ENCODE measurements around the gene RAD17.
"Not testable (repeated sequence)": the region's sequence is repeated elsewhere in the genome, so short reads cannot be mapped to it uniquely, and the experiment has no call there.

Gene RAD17

DNA sequence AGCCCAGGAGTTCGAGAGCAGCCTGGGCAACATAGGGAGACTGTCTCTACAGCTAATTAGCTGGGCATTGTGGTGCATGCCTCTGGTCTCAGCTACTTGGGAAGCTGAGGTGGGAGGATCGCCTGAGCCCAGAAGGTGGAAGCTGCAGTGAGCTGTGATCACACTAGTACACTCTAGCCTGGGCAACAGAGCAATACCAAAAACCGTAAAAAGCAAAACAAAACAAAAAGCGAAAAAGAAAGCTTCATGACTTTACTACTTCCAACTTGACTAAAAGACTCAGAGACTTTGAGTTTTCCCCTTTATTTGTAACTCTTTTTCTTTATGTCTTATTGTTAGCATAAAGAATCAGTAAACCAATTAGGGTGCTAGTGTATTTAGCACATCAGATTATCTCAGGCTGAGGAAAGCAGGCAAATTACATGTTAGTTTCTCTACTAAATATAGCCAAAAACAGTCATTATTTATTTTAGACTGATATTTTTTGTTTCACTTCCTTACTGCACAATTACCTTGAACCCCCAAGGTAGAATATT lies 5.4 kb downstream of the RAD17 start:
- no peak for DNase-seq

DNA sequence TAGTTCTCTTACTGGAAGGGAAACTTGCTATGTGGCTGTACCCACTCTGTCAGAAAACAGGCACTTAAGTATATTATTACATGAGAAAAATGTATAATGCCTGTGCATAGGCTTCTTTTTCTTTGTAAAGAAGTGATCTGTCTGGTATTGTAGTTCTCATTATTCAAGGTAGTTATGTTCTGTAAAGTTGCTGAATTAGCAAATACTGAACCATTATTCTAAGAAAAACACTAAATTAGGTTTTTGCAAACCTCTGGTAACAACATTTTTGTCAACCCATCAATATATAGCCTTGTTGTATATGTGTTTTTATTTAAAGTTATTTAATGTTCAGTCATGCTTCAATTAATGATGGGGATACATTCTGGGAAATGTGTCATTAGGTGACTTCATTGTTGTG lies 8.8 kb downstream of the RAD17 start:
- no peak for DNase-seq

DNA sequence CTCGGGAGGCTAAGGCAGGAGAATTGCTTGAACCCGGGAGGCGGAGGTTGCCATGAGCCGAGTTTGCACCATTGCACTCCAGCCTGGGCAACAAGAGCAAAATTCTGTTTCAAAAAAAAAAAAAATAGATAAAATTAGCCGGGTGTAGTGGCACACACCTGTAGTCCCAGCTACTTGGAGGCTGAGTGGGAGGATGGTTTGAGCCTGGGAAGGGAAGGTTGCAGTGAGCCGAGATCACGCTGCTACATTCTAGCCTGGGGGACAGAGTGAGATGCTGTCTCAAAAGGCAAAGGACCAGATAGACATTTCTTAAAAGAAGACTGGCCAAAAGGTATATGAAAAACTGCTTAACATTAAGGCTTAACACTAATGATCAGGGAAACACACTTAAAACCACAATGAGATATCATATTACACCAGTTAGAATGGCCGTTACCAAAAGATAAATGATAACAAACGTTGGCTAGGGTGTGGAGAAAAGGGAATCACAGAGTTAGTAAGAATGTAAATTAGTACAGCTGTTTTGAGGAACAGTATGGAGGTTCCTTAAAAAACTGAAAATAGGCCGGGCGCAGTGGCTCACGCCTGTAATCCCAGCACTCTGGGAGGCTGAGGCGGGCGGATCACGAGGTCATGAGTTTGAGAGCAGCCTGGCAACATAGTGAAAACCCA lies 35.2 kb downstream of the RAD17 start:
- DNase-seq, result no peak

GRCh38 chr5:69414885-69415583 lies 45.4 kb downstream of the RAD17 start, which contains the start of gene MARVELD2:
TSS of gene MARVELD2 (plus strand) at chr5:69415116. CDS start at chr5:69419386, 4,270 bp downstream.
- peak; percentile 25 for DNase-seq

GRCh38 chr5:69415584-69415958 lies 46.0 kb downstream of the RAD17 start:
- DNase-seq, result no peak

- no peak for DNase-seq
Measured at GRCh38 chr5:69416180-69416579, 46.6 kb downstream of the RAD17 start.

- no peak for DNase-seq
Measured at GRCh38 chr5:69416699-69417098, 47.1 kb downstream of the RAD17 start.

DNA sequence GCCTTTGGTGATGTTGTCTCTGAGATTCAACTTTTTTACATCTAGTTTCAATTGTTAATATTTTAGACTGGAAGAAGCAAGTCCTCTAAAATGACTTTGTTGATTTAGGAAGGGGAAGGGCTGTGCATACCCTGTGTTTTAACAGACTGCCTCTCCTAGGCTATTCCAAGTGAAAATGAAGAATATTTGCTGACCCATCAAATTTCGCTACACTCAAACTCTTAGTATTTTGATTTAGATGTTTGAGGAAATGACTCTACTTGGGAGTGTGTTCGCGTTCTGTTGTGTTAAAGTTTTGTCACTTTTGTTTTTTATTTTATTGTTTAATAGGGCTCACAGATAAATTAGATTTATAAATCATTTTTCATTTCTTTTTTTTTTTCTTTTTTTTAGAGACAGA lies 48.9 kb downstream of the RAD17 start:
- no peak for DNase-seq

GRCh38 chr5:69431424-69432303 lies 62.0 kb downstream of the RAD17 start:
- no peak for DNase-seq

DNA sequence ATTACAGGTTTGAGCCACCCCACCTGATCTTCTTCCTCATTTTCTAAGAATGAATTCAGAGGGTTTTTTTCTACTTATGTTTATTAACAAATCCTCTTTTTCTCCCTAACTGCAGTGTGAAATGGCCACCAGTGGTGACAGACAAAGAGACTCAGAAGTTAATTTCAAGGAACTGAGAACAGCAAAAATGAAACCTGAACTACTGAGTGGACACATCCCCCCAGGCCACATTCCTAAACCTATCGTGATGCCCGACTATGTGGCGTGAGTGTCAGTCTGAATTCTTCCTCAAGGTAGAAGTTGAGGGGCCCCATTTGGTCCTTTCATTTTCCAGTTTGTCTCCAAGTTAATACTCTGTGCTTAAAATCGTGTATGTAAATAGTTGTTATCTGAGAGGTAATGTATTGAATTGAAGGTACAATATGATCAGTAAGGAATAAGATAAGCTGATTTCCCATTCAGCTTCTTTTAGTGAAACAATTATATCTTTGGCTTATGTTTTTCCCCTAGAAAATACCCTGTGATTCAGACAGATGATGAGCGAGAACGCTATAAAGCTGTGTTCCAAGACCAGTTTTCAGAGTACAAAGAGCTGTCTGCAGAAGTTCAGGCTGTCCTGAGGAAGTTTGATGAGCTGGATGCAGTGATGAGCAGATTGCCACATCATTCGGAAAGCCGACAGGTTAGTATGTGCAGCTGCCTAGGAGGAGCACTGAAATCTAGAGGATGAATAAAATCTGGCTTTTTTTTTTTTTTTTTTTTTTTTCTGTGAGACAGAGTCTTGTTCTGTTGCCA lies 63.0 kb downstream of the RAD17 start:
- DNase-seq, result no peak

DNA sequence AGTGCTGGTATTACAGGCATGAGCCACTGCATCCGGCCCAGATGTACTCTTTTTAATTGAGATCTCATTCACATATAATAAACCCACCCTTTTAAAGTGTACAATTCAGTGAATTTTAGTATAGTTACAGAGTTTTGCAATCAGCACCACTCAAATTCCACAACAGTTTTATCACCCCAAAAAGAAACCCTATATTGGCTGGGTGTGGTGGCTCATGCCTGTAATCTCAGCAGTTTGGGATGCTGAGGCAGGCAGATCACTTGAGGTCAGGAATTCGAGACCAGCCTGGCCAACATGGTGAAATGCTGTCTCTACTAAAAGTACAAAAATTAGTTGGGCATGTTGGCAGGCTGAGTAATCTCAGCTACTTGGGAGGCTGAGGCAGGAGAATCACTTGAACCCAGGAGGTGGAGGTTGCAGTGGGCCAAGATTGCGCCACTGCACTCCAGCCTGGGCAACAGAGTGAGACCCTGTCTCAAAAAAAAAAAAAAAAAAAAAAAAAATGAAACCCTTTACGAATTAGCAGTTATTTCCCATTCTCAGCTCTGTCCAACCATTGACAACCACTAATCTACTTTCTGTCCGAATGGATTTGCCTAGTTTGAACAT lies 65.8 kb downstream of the RAD17 start:
- DNase-seq, result not testable (repeated sequence)

DNA sequence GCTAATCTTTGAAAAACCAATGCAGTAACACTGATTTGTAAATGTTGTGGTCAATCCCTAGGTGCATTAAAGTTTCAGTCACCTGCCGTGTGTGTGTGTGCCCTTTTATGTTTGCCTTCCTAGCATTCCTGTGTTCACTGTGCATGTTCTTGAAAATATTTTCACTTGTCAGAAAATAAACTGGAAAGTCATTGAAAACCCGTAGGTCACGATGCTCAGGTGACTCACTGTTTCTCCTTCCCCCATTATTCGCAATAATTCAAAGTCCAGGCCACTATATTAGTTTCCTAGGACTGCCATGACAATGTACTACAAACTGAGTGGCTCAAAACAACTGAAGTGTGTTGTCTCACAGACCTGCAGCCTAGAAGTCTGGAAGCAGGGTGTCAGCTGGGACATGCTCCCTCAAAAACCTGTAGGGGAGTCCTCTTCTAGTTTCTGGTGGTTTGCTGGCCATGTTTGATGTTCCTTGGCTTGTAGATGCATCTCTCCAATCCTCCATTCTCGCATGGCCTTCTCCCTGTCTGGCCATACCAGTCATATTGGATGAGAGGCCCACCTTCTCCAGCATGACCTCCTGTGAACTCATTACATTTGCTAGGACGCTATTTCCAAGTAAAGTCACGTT lies 74.6 kb downstream of the RAD17 start:
- DNase-seq, result no peak

DNA sequence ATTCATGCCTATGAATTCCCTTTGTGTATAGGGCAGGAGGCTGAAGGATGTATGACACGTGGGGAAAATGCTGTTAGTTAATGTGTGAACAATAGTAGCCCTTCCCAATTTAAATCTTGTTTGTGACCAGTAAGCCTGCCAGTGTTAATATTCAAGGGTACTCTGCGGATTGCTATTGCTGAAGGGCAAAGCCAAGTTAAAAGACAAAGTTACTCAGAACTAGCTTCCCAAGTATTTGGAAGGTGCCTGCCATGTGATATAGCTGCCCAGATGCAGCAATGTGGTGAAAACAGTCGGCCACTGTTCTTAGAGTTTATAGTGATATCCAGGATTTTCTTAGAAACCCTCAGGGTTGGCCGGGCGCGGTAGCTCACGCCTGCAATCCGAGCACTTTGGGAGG lies 79.9 kb downstream of the RAD17 start:
- DNase-seq, result no peak

DNA sequence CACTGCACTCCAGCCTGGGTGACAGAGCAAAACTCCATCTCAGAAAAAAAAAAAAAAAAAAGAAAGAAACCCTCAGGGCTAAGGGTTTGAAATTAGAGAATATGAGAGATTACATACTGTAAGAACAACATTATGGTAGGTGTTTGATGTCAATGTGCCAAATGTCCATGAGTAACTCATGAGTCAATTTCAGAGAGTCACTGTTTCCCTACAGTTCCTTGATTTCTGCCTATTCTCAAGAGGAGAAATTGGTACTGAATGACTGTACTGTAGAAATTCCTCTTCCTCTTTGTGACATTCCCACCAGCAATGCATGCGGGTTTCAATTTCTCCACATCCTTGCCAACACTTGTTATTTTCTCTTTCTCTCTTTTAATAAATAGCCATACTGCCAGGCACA lies 80.5 kb downstream of the RAD17 start:
- no peak for DNase-seq

DNA sequence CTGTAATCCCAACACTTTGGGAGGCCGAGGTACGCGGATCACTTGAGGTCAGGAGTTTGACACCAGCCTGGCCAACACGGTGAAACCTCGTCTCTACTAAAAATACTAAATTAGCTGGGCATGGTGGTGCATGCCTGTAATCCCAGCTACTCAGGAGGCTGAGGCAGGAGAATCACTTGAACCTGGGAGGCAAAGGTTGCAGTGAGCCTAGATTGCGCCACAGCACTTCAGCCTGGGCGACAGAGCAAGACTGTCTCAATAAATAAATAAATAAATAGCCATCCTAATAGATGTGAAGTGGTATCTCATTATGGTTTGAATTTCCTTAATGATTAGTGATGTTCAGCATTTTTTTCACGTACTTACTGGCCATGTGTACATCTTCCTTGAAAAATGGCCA lies 80.9 kb downstream of the RAD17 start:
- not testable (repeated sequence) for DNase-seq

- no peak for DNase-seq
Measured at GRCh38 chr5:69451941-69452647, 82.5 kb downstream of the RAD17 start.

DNA sequence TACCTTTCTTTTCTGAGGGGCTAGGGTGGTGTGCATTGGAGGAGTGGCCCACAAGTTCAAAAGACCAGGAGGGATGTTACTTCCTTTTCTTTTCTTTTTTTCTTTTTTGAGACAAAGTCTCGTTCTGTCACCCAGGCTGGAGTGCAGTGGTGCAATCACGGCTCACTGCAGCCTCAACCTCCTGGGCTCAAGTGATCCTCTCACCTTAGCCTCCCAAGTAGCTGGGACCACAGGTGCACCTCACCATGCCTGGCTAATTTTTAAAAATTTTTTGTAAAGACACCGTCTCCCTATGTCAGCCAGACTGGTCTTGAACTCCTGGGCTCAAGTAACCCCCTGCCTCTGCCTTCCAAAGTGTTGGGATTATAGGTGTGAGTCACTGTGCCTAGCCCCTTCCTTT lies 83.9 kb downstream of the RAD17 start:
- not testable (repeated sequence) for DNase-seq

GRCh38 chr5:69454460-69455249 lies 85.0 kb downstream of the RAD17 start:
- DNase-seq, result no peak

DNA sequence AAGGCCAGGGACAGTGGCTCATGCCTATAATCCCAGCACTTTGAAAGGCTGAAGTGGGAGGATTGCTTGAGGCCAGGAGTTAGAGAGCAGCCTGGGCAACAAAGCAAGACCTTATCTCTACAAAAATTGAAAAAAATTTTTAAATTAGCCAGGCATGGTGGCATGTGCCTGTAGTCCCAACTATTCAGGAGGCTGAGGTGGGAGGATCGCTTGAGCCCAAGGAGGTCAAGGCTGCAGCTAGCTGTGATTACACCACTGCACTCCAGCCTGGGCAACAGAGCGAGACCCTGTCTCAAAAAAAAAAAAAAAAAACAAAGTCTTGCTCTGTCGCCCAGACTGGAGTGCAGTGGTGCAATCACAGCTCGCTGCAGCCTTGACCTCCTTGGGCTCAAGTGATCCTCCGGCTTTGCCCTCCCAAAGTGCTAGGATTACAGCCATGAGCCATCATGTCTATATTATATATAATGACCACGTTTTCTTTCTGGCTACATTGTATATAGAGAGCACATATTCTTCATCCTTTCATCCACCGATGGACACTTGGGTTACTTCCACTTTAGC lies 85.9 kb downstream of the RAD17 start:
- DNase-seq, result not testable (repeated sequence)

GRCh38 chr5:69462170-69462569 lies 92.6 kb downstream of the RAD17 start:
- no peak for DNase-seq

Measured in NCI-H1092 treated with DMSO at 0.1 percent for 48 hours (cell line).